ENCODE measurements around the gene CTDSP1.

Gene CTDSP1

GRCh38 chr2:218383892-218384519, 15.7 kb upstream of the CTDSP1 start:
- DNase-seq (ENCODE audit: low spot score), result peak; percentile 27

DNA sequence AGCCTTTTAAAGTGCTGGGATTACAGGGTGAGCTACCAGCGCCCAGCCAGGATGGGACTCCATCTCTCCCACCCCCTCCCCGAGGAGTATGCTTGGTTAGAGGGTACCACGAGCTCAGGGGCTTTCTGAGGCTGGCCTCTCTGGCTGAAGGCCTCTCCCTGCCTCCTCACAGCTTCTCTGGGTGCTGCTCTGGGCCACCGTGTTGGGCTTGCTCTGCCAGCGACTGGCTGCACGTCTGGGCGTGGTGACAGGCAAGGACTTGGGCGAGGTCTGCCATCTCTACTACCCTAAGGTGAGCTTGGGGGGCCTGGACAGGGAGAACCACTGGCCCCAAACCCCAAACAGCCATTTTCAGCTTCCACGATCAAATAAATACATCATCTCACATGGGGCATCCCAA, 14.7 kb upstream of the CTDSP1 start:
- no peak for DNase-seq (ENCODE audit: low spot score)

GRCh38 chr2:218386505-218387368, 12.9 kb upstream of the CTDSP1 start:
- no peak for DNase-seq (ENCODE audit: low spot score)

DNA sequence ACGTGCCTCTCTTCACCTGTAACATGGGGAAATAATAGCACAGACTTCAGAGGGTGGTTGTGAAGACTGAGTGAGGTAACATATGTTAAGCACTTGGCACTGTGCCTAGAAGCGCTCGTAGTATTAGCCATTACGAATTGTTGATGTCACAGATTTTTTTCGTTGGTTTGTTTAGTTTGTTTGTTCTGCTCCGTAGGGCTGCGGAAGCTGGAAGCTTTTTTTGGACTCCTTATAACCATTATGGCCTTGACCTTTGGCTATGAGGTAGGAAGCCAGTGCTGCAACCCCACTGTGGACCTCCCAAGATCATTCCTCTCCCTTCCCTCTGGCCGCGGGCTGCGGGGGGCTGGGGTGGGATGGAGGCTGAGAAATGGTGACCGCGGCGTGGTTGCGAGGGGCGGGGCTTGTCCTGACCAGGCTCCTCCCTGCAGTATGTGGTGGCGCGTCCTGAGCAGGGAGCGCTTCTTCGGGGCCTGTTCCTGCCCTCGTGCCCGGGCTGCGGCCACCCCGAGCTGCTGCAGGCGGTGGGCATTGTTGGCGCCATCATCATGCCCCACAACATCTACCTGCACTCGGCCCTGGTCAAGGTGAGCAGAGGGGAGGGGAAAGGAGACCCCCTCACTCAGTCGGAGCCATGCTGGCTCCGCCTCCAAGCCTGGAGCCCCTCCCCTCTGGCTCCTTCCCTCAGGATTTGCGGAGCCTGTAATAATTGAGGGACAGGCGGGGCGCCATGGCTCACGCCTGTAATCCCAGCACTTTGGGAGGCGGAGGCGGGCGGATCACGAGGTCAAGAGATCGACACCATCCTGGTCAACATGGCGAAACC, 12.1 kb upstream of the CTDSP1 start:
- peak; percentile 52 for DNase-seq (ENCODE audit: low spot score)

DNA sequence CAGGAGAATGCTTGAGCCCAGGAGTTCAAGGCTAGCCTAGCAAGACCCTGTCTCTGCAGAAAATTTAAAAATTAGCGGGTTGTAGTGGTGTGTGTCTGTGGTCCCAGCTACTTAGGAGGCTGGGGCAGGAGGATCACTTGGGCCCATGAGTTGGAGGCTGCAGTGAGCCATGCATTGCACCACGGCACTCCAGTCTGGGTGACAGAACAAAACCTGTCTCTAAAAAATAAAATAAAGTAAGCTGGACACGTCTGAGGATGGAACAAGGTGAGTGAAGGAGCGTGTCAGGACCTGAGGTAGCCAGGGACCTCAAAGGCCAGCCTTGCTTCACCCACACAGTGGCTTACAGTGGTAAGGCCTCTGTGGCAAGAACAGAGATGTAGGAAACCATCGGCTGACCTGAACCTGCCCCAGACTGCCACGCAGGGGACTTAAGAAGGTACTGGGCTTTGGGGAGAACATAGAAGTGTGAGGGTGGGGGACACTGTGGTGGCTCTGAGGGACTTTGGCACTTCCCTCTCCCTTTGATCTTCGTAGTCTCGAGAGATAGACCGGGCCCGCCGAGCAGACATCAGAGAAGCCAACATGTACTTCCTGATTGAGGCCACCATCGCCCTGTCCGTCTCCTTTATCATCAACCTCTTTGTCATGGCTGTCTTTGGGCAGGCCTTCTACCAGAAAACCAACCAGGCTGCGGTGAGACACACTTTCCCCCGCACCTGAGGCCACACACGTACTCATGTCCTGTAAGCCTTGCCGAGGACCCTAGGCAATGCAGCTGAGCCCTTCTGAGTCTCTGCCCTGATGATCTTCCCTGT, 10.1 kb upstream of the CTDSP1 start:
- no peak for DNase-seq (ENCODE audit: low spot score)

GRCh38 chr2:218391202-218391601, 8.5 kb upstream of the CTDSP1 start:
- no peak for DNase-seq (ENCODE audit: low spot score)

- DNase-seq (ENCODE audit: low spot score), result no peak
These were observed 7.2 kb upstream of the CTDSP1 start for GRCh38 chr2:218392459-218392858.

DNA sequence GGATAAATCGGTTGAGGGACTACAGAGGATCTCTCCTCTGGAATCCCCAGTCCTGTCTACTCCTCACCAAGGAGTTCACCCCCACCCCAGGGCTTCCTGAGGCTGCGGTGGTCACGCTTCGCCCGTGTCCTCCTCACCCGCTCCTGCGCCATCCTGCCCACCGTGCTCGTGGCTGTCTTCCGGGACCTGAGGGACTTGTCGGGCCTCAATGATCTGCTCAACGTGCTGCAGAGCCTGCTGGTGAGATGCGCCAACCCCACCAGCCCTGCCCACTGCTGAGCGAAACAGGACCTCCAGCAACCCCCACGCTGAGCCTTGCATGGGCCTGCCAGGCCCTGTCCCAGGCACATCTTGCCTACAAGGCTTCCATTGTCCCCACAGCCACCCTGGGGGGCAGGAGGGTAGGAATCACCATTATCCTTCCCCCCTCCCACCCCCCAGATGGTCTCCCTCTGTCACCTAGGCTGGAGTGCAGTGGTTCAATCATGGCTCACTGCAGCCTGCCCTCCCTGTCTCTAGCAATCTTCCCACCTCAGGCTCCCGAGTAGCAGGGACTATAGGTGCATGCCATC, 6.7 kb upstream of the CTDSP1 start:
- DNase-seq (ENCODE audit: low spot score), result no peak

DNA sequence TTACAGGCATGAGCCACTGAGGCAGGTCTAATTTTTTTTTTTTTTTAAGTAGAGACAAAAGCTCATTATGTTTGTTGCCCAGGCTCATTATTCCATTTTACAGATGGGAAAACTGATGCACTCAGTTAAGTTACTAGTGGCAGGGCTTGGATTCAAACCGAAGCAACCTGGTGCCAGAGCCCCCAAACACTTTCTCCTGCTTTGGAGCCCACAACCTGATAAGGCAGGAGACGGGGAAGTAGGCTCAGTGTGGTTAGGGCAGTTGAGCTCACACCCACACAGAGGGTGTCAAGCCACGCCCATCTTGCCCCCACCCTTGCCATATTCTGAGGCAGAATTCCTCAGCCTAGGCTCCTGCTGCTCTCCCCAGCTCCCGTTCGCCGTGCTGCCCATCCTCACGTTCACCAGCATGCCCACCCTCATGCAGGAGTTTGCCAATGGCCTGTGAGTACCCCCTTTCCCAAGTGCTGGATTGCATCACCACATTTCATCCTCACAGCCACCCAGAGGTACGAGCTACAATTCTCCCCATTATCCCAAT, 5.8 kb upstream of the CTDSP1 start:
- no peak for DNase-seq (ENCODE audit: low spot score)

GRCh38 chr2:218394298-218395089, 5.2 kb upstream of the CTDSP1 start:
- no peak for DNase-seq (ENCODE audit: low spot score)

DNA sequence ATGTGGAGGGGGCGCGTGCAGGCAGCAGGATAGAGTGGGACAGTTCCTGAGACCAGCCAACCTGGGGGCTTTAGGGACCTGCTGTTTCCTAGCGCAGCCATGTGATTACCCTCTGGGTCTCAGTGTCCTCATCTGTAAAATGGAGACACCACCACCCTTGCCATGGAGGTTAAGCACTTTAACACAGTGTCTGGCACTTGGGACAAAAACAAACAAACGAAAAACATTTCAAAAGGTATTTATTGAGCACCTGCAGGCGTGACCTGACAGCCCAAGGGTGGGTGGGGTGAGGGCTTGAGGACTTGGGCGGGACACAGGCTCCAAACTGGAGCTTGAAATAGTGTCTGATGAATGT, 4.6 kb upstream of the CTDSP1 start:
- no peak for DNase-seq (ENCODE audit: low spot score)

DNA sequence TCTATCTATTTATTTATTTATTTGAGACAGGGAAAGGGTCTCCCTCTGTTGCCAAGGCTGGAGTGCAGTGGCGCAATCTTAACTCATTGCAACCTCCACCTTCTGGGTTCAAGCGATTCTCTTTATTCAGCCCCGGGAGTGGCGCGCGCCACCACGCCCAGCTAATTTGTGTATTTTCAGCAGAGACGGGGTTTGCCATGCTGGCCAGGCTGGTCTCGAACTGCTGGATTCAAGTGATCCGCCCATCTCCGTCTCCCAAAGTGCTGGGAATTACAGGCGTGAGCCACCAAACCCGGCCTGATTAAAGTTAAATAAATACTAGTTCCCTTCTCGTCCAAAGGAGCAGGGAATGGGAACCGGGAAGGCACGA, 4.2 kb upstream of the CTDSP1 start:
- no peak for DNase-seq (ENCODE audit: low spot score)

DNA sequence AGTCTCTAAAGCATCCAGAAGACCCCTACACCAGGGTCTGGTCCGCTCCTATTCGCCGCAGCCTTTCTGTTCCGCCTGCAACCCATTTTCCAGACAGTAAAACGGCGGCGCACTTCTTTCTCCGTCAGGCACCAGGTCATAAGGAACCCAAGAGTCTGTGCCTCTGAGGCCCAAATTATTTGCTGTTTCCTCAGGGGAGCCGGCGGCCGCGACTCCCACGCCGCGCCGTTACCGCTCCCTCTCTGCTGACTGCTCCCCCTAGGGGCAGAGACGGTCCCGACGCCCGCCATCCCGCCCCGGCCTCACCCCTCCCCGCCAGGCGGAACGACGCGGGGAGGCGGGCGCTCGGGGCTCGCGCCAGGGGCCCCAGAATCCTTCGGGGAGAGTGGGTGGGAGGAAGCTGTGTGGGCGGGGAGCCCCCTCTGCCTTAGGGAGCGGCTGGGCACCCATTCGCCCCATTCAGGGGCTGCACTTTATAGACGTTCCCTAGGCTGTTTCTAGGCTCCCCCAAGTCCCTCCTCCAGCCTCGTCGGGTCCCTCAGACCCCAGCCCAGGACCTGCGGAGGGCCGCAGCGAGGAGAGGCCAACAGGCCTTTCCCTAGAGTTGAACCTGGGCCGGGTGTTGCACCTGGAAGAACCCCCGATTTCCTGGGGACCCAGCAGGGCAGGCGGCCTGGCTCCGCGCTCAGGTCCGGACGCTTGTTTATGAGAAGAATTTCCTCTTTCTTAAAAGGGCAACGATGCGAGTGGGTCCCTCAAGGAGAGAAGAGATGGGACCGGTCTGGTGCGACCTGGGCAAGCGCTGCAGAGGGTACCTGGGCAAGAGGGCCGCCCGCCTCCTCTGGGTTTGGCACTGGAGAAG, 3.6 kb upstream of the CTDSP1 start:
- peak; percentile 92 for DNase-seq (ENCODE audit: low spot score)

DNA sequence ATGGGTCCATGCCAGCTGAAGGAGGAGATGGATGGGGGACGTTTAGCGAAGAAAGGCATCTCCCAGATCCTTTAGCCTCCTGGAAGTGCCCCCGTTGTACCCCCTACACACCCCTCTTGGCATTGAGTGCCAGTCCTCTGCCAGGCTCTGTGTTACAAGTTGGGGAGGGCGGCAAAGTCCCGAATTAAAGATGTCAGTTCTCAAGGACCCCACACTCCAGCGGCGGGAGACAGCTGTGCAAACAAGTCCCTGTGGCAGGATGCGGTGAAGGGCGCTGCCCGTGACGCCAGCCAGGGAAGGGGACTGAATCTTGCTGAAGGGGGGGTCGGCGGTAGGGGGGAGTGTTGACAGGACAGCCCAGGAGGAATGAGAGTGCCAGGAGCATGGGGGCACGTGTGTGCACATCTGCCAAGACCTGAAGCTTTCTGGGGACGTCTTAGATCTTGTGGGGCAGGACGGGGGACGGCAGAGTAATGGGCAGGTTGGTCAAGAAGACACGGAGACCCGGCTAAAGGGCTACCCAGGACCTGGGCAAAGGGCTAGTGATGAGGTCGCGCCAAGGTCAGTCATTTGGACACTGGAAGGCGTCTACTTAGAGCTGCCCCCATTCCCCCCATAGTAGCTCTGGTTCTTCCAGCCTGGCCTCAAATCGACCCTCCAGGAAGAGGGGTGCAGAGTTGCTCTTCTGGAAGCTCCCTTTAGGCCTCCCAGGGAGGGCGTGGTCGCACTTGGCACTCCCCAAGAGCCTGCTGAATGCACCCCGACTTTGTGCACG, 2.8 kb upstream of the CTDSP1 start:
- DNase-seq (ENCODE audit: low spot score), result no peak

- DNase-seq (ENCODE audit: low spot score), result no peak
These were observed 2.2 kb upstream of the CTDSP1 start for GRCh38 chr2:218397463-218397819.

GRCh38 chr2:218397820-218398436, 1.7 kb upstream of the CTDSP1 start:
- peak; percentile 58 for DNase-seq (ENCODE audit: low spot score)

GRCh38 chr2:218398437-218399390, 954 bp upstream of the CTDSP1 start:
- DNase-seq (ENCODE audit: low spot score), result peak; percentile 84

All from AG20443 (cell line).